Glutamatergic neuron (in vitro differentiated cells): Measurements from ENCODE around the gene COP1. TPM values are rescaled to one million over a fixed set of nuclear protein-coding genes. Genes with fewer than 3 reads are reported as not detected.
A peak's percentile ranks its signal among the peaks of the same experiment; 100 is the strongest.

Experiments used
- DNase-seq: peaks from one replicate; pipeline ENCODE4 v3.0.0; 2022
- H3K27ac Mint-ChIP-seq: one replicate; pipeline ENCODE4 v1.8.0; 2020; ENCODE audit warnings: mild to moderate bottlenecking, mixed read lengths, inconsistent platforms; ENCODE audit not compliant: unreplicated experiment
- H3K27me3 Mint-ChIP-seq: one replicate; pipeline ENCODE4 v1.8.0; 2020; ENCODE audit warnings: mild to moderate bottlenecking, moderate library complexity, mixed read lengths, inconsistent platforms; ENCODE audit not compliant: unreplicated experiment
- H3K36me3 Mint-ChIP-seq: one replicate; pipeline ENCODE4 v1.8.0; 2020; ENCODE audit warnings: mild to moderate bottlenecking, mixed read lengths, inconsistent platforms; ENCODE audit not compliant: unreplicated experiment
- H3K4me1 Mint-ChIP-seq: one replicate; pipeline ENCODE4 v1.8.0; 2020; ENCODE audit warnings: mild to moderate bottlenecking, low read depth, mixed read lengths, inconsistent platforms; ENCODE audit not compliant: unreplicated experiment
- H3K4me3 Mint-ChIP-seq: one replicate; pipeline ENCODE4 v1.8.0; 2020; ENCODE audit warnings: mild to moderate bottlenecking, mixed read lengths, inconsistent platforms; ENCODE audit not compliant: unreplicated experiment
- H3K9me3 Mint-ChIP-seq: one replicate; pipeline ENCODE4 v1.8.0; 2020; ENCODE audit warnings: mild to moderate bottlenecking, moderate library complexity, mixed read lengths, inconsistent platforms; ENCODE audit not compliant: unreplicated experiment
- long read RNA-seq: library from polyadenylated mRNA; unstranded; transcript quantifications from one replicate; pipeline ENCODE4 v2.0.0, GENCODE V29; 2020; ENCODE audit not compliant: unreplicated experiment
- total RNA-seq: library from RNA; stranded (reverse); fragmentation: NEBNext Ultra II Directional; extraction: Animal tissue kit (Norgen Biotek cat#: 25700); gene quantifications from one replicate; pipeline ENCODE4 v1.2.1, GENCODE V29; 2021; ENCODE audit not compliant: unreplicated experiment
- TF ChIP-seq, protein P1 (sequence below): fragments of 200-600 bp; sonication (generic); IDR thresholded peaks from one replicate; pipeline ENCODE4 v1.5.0; 2021; ENCODE audit not compliant: partially characterized antibody, unreplicated experiment

The COP1 gene
- 52.3 TPM for total RNA-seq
- long read RNA-seq, transcript COP1-204 (20 exons, 3,033 nt), result major isoform, 11 of 41 reads
- long read RNA-seq, partial matches to known transcripts, result 4 of 41 reads
- long read RNA-seq, other reads (novel, unspliced or antisense), result 25 of 41 reads

DNA sequence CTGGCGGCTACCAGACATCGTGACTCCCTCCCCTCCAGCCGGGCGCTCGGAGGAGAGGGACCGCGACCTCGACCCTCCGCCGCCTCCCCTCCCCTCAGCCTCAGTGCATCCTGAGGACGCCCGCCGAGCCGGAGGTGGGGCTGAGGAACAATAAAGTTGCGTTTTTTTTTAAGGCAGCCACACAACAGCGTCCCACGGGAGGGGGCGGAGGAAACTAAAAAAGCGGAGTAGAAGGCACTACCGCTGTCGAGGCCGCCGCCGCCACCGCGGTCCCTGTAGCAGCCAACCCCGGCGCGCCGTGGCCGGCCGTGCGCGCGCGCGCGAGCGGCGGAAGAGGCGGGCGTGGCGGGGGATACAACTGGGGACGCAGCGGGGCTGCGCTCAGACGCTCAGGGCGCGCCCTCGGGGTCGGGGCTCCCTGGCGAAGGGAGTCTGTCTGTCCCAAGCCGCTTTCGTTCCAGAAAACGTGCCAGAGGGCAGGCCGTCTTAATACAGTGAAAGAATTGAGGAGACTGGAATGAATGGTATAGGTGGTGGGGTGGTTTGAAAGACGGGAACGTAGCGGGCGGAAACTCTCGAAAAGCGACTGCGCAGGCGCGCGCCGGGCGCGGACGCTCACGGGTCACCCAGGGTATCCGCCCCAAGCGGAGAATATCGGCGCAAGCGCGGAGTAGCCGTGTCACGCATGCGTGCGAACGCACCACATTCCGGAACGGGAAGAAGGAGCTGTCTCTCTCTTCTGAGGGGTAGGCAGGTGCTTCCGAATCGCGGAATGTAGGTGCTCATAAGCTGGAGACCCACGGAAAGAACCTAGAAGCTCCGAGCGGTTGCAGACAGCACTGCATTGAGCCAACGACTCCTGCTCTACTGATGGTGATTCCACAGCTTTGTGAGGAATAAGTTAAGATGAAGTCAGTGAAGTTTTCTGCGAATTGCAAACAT is at the start of gene COP1:
Gene COP1 (minus strand): TSS at position 326 of the 942 bp plus-strand sequence. CDS start 308 bp downstream, at position 18.
- H3K27me3 Mint-ChIP-seq, result peaks cover 7% of the 10 kb centered on the region
- DNase-seq, result peak; percentile 97
- H3K9me3 Mint-ChIP-seq, result peaks cover 11% of the 10 kb centered on the region
- no peaks in the 10 kb centered on the region for H3K36me3 Mint-ChIP-seq
- peaks cover 14% of the 10 kb centered on the region for H3K4me1 Mint-ChIP-seq
- peak within 1 kb of the TSS; percentile 90 for H3K27ac Mint-ChIP-seq
- TF ChIP-seq, protein P1, sequence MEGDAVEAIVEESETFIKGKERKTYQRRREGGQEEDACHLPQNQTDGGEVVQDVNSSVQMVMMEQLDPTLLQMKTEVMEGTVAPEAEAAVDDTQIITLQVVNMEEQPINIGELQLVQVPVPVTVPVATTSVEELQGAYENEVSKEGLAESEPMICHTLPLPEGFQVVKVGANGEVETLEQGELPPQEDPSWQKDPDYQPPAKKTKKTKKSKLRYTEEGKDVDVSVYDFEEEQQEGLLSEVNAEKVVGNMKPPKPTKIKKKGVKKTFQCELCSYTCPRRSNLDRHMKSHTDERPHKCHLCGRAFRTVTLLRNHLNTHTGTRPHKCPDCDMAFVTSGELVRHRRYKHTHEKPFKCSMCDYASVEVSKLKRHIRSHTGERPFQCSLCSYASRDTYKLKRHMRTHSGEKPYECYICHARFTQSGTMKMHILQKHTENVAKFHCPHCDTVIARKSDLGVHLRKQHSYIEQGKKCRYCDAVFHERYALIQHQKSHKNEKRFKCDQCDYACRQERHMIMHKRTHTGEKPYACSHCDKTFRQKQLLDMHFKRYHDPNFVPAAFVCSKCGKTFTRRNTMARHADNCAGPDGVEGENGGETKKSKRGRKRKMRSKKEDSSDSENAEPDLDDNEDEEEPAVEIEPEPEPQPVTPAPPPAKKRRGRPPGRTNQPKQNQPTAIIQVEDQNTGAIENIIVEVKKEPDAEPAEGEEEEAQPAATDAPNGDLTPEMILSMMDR, result no peak
- H3K4me3 Mint-ChIP-seq, result peak within 1 kb of the TSS; percentile 99

DNA sequence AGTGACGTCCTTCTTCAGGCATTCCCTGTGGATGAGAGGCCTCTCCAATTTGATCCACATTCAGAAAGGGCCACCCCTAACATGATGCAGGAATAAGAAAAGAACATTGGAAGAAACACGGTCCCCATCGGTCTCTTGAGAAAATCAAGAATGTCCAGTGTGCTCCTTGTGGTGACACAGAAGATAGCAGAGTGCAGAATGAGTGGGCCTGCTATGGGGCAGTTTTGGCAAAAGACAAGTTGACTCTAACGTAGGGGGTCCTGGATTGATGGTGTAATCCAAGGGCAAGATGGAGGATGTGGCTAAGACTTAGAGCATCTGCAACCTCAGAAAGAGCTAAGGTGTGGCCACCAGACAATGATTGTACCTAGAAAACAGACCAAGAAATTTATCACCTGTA is 45.1 kb upstream of the COP1 start:
- H3K27me3 Mint-ChIP-seq, result no peaks in the 10 kb centered on the region
- DNase-seq, result no peak
- H3K4me3 Mint-ChIP-seq, result no peak overlapping the region
- TF ChIP-seq, protein P1, result no peak
- no peaks in the 10 kb centered on the region for H3K4me1 Mint-ChIP-seq
- H3K27ac Mint-ChIP-seq, result no peak overlapping the region
- no peaks in the 10 kb centered on the region for H3K9me3 Mint-ChIP-seq
- H3K36me3 Mint-ChIP-seq, result no peaks in the 10 kb centered on the region

DNA sequence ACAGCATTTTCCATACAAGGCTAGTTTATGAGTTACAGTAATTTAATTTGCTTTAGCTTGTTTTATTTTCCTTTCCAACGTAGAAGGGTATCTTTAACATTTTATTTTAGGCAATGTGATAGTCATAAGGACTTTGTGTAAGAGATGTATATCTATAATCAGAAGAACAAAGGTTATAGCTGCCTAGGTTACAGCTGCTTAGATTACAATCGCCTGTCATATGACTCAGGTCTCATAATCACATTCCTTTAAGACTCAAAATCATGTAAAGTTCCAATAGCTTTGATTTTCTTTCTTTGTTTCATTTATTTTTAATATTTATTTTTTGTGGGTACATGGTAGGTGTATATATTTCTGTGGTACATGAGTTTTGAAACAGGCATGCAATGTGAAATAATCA is 37.8 kb upstream of the COP1 start:
- DNase-seq, result no peak
- Mint-ChIP-seq H3K36me3 (no peaks in the 10 kb centered on the region), H3K4me3 (no peak overlapping the region), H3K4me1 (no peaks in the 10 kb centered on the region), H3K27ac (no peak overlapping the region), H3K9me3 (no peaks in the 10 kb centered on the region), H3K27me3 (no peaks in the 10 kb centered on the region)
- TF ChIP-seq, protein P1, result no peak

DNA sequence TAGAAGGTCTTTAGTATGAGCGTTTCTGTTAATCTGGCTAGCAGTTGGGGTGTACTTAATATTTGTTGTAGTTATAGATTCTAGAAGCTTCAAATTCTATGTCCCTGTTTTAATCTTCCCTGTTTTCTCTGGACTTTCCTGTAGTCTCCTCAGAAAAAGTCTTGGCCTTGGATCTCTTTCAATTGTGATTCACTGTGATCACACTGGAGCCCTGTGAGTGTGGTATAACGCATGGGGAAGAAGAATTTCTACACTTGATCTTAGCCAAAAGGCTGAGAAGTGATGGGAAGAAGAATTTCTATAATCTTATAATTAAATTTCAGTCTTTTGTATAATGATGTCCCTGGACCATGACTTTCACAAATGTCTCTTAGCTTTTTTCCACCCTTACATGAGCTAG is 36.7 kb upstream of the COP1 start:
- H3K27ac Mint-ChIP-seq, result no peak overlapping the region
- TF ChIP-seq, protein P1, result no peak
- H3K4me1 Mint-ChIP-seq, result no peaks in the 10 kb centered on the region
- no peaks in the 10 kb centered on the region for H3K27me3 Mint-ChIP-seq
- H3K4me3 Mint-ChIP-seq, result no peak overlapping the region
- no peaks in the 10 kb centered on the region for H3K9me3 Mint-ChIP-seq
- DNase-seq, result no peak
- H3K36me3 Mint-ChIP-seq, result no peaks in the 10 kb centered on the region
